HepG2 (cell line): ENCODE results near the gene CHM. TPM values are rescaled to one million over a fixed set of nuclear protein-coding genes. Genes with fewer than 3 reads are reported as not detected.

ENCODE experiments used
- ARNT2 ChIP-seq: sonication (generic); formaldehyde crosslinking; IDR thresholded peaks from 2 replicates; pipeline ENCODE4 v1.8.0; 2022; ENCODE audit warnings: mild to moderate bottlenecking, low read depth, missing genetic modification reagents, moderate library complexity
- FOXA3 ChIP-seq: IDR thresholded peaks from 2 replicates; pipeline ENCODE4 v1.6.1; 2016; ENCODE audit warnings: missing genetic modification reagents, missing compliant biosample characterization
- HIVEP1 ChIP-seq: sonication (generic); formaldehyde crosslinking; IDR thresholded peaks from 2 replicates; pipeline ENCODE4 v1.4.0; 2020; ENCODE audit warnings: mild to moderate bottlenecking, missing genetic modification reagents
- KMT2B ChIP-seq: IDR thresholded peaks from 2 replicates; pipeline ENCODE4 v1.6.1; 2016; ENCODE audit warnings: missing genetic modification reagents, missing compliant biosample characterization
- NFE2L1 ChIP-seq: sonication (generic); formaldehyde crosslinking; IDR thresholded peaks from 2 replicates; pipeline ENCODE4 v1.4.0; 2020; ENCODE audit warnings: missing genetic modification reagents, mild to moderate bottlenecking, borderline replicate concordance
- PAX8 ChIP-seq: sonication (generic); formaldehyde crosslinking; IDR thresholded peaks from 2 replicates; pipeline ENCODE4 v1.8.0; 2022; ENCODE audit warnings: mild to moderate bottlenecking, missing genetic modification reagents, borderline replicate concordance
- SMC3 ChIP-seq: IDR thresholded peaks from 2 replicates; pipeline ENCODE4 v1.6.1; 2011; ENCODE audit warnings: low read length, improper control_type of control experiment
- SOX13 ChIP-seq, 3 experiments: fragments of 450-650 bp in 1 of 3; sonication (generic) in 1 of 3; formaldehyde crosslinking in 1 of 3; IDR thresholded peaks in 2 of 3; conservative IDR thresholded peaks in 1 of 3; 2 replicates each; pipeline versions ENCODE4 v1.5.0 to v1.6.1; 2016 to 2020; ENCODE audit warnings: antibody characterized with exemption in 1 of 3, mild to moderate bottlenecking in 1 of 3, missing compliant biosample characterization in 1 of 3, missing genetic modification reagents in 1 of 3, moderate library complexity in 1 of 3
- ZFY ChIP-seq: sonication (generic); formaldehyde crosslinking; IDR thresholded peaks from 2 replicates; pipeline ENCODE4 v1.4.0; 2020; ENCODE audit warnings: missing genetic modification reagents
- ZNF329 ChIP-seq: sonication (generic); formaldehyde crosslinking; IDR thresholded peaks from 2 replicates; pipeline ENCODE4 v1.9.0; 2021; ENCODE audit warnings: low read depth, mild to moderate bottlenecking, missing genetic modification reagents
- ZNF383 ChIP-seq: sonication (generic); formaldehyde crosslinking; IDR thresholded peaks from 2 replicates; pipeline ENCODE4 v1.4.0; 2020; ENCODE audit warnings: missing genetic modification reagents, mild to moderate bottlenecking, borderline replicate concordance
- ZNF546 ChIP-seq: sonication (generic); formaldehyde crosslinking; conservative IDR thresholded peaks from 2 replicates; pipeline ENCODE4 v1.8.1; 2023; ENCODE audit warnings: mild to moderate bottlenecking, missing genetic modification reagents
- ZNF720 ChIP-seq: sonication (generic); formaldehyde crosslinking; IDR thresholded peaks from 2 replicates; pipeline ENCODE4 v1.4.0; 2020; ENCODE audit warnings: missing genetic modification reagents
- ZNF891 ChIP-seq: sonication (generic); formaldehyde crosslinking; IDR thresholded peaks from 2 replicates; pipeline ENCODE4 v1.5.0; 2020; ENCODE audit warnings: mild to moderate bottlenecking, missing genetic modification reagents
- ZSCAN25 ChIP-seq: sonication (generic); formaldehyde crosslinking; IDR thresholded peaks from 2 replicates; pipeline ENCODE4 v1.8.0; 2022; ENCODE audit warnings: mild to moderate bottlenecking, missing genetic modification reagents
- polyA plus RNA-seq, 8 experiments: library from polyadenylated mRNA; depleted of rRNA in 3 of 8; stranded (reverse) in 7 of 8; unstranded in 1 of 8; fragments of >200 nt; fragmentation: Illumina TruSeq in 4 of 8; extraction: Trizol in 4 of 8; gene quantifications; 2 replicates each; pipeline versions ENCODE4 v1.2.1 to v1.2.3, GENCODE V29; 2011 to 2016; ENCODE audit warnings: low read depth in 4 of 8, missing spikeins in 1 of 8, mixed read lengths in 1 of 8; ENCODE audit not compliant: insufficient read depth in 1 of 8
- total RNA-seq, 5 experiments: library from RNA; depleted of rRNA; stranded (reverse); fragments of >200 nt; fragmentation: Illumina TruSeq; extraction: Trizol; gene quantifications; 2 replicates each; pipeline ENCODE4 v1.2.3, GENCODE V29; 2016; ENCODE audit warnings: low read depth in 1 of 5
- TF ChIP-seq, protein P1 (sequence below): sonication (generic); formaldehyde crosslinking; IDR thresholded peaks from 2 replicates; pipeline ENCODE4 v1.4.0; 2020; ENCODE audit warnings: missing genetic modification reagents
- TF ChIP-seq, protein P2 (sequence below): fragments of 450-650 bp; IDR thresholded peaks from 2 replicates; pipeline ENCODE4 v1.6.1; 2017
- TF ChIP-seq, protein P3 (sequence below): sonication (generic); formaldehyde crosslinking; IDR thresholded peaks from 2 replicates; pipeline ENCODE4 v1.4.0; 2020; ENCODE audit warnings: mild to moderate bottlenecking, missing genetic modification reagents
- TF ChIP-seq, protein P4 (sequence below): sonication (generic); formaldehyde crosslinking; IDR thresholded peaks from 2 replicates; pipeline ENCODE4 v1.5.0; 2020; ENCODE audit warnings: mild to moderate bottlenecking, low read depth, missing genetic modification reagents, borderline replicate concordance
- TF ChIP-seq, protein P5 (sequence below): sonication (generic); formaldehyde crosslinking; IDR thresholded peaks from 2 replicates; pipeline ENCODE4 v1.5.1; 2020; ENCODE audit warnings: mild to moderate bottlenecking, missing genetic modification reagents, moderate library complexity

The CHM gene
- total and polyA plus RNA-seq, 2 of the 13 experiments (the other 11 are each of a cell fraction or from before 2014, with no cell fraction given) = 15.1 to 15.5 TPM

DNA sequence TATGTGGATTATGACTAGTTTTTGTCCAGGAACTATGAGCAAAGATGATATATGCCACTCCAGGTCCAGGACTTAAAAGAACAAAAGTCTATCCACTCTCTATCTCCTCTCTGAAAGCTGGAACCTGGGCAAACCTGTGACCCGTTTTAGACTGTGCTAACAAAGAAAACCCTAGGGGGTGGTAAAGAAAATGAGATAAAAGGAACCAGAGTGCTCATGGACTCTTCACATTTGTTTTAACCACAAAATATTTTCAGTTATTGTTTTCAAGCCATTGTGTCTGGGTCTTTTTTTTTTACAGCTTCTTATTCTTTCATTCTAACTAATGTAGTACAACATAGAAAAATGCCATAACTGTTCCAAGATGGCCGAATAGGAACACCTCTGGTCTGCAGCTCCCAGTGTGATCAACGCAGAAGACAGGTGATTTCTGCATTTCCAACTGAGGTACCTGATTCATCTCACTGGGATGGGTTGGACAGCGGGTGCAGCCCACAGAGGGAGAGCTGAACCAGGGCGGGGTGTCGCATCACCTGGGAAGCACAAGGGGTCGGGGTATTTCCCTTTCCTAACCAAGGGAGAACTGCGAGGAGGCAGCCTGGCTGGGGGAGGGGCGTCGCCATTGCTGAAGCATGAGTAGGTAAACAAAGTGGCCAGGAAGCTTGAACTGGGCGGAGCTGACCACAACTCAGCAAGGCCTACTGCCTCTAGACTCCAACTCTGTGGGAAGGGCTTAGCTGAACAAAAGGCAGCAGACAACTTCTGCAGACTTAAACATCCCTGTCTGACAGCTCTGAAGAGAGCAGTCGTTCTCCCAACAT is 45.1 kb downstream of the CHM start (continued):
- TF ChIP-seq, protein P1, sequence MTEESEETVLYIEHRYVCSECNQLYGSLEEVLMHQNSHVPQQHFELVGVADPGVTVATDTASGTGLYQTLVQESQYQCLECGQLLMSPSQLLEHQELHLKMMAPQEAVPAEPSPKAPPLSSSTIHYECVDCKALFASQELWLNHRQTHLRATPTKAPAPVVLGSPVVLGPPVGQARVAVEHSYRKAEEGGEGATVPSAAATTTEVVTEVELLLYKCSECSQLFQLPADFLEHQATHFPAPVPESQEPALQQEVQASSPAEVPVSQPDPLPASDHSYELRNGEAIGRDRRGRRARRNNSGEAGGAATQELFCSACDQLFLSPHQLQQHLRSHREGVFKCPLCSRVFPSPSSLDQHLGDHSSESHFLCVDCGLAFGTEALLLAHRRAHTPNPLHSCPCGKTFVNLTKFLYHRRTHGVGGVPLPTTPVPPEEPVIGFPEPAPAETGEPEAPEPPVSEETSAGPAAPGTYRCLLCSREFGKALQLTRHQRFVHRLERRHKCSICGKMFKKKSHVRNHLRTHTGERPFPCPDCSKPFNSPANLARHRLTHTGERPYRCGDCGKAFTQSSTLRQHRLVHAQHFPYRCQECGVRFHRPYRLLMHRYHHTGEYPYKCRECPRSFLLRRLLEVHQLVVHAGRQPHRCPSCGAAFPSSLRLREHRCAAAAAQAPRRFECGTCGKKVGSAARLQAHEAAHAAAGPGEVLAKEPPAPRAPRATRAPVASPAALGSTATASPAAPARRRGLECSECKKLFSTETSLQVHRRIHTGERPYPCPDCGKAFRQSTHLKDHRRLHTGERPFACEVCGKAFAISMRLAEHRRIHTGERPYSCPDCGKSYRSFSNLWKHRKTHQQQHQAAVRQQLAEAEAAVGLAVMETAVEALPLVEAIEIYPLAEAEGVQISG (CRISPR knock-in tag) = 0 out of 2 replicates have a peak, but pooled peaks have one; percentile 29
- TF ChIP-seq ZNF329 (CRISPR knock-in tag) = no peak
- TF ChIP-seq ZFY (CRISPR knock-in tag) = peak; percentile 44
- no peak for TF ChIP-seq KMT2B
- no peak for TF ChIP-seq ZNF720 (CRISPR knock-in tag)
- TF ChIP-seq, protein P2, sequence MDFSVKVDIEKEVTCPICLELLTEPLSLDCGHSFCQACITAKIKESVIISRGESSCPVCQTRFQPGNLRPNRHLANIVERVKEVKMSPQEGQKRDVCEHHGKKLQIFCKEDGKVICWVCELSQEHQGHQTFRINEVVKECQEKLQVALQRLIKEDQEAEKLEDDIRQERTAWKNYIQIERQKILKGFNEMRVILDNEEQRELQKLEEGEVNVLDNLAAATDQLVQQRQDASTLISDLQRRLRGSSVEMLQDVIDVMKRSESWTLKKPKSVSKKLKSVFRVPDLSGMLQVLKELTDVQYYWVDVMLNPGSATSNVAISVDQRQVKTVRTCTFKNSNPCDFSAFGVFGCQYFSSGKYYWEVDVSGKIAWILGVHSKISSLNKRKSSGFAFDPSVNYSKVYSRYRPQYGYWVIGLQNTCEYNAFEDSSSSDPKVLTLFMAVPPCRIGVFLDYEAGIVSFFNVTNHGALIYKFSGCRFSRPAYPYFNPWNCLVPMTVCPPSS = no peak
- TF ChIP-seq PAX8 = no peak
- no peak for TF ChIP-seq ARNT2 (CRISPR knock-in tag)
- no peak for TF ChIP-seq ZNF546
- no peak for TF ChIP-seq ZNF383
- no peak for TF ChIP-seq ZSCAN25 (CRISPR knock-in tag)
- TF ChIP-seq HIVEP1 (CRISPR knock-in tag) = no peak
- TF ChIP-seq SOX13 (IDR thresholded peaks at IDR 0.05) = no peak
- TF ChIP-seq SOX13 (CRISPR knock-in tag; conservative IDR thresholded peaks at IDR 0.05 in 1 of 2, IDR thresholded peaks at IDR 0.05 in 1 of 2) = peak in 1 of 2 experiments; percentile 42; a peak in 1 of 4 replicates
- peak; percentile 70; the same call in 1 of the 2 replicates for TF ChIP-seq FOXA3
- no peak for TF ChIP-seq SMC3
- TF ChIP-seq, protein P3, sequence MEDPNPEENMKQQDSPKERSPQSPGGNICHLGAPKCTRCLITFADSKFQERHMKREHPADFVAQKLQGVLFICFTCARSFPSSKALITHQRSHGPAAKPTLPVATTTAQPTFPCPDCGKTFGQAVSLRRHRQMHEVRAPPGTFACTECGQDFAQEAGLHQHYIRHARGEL = 0 out of 2 replicates have a peak, but pooled peaks have one; percentile 41
- TF ChIP-seq, protein P4, sequence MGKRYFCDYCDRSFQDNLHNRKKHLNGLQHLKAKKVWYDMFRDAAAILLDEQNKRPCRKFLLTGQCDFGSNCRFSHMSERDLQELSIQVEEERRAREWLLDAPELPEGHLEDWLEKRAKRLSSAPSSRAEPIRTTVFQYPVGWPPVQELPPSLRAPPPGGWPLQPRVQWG (CRISPR knock-in tag) = no peak
- no peak for TF ChIP-seq NFE2L1 (CRISPR knock-in tag)
- TF ChIP-seq, protein P5, sequence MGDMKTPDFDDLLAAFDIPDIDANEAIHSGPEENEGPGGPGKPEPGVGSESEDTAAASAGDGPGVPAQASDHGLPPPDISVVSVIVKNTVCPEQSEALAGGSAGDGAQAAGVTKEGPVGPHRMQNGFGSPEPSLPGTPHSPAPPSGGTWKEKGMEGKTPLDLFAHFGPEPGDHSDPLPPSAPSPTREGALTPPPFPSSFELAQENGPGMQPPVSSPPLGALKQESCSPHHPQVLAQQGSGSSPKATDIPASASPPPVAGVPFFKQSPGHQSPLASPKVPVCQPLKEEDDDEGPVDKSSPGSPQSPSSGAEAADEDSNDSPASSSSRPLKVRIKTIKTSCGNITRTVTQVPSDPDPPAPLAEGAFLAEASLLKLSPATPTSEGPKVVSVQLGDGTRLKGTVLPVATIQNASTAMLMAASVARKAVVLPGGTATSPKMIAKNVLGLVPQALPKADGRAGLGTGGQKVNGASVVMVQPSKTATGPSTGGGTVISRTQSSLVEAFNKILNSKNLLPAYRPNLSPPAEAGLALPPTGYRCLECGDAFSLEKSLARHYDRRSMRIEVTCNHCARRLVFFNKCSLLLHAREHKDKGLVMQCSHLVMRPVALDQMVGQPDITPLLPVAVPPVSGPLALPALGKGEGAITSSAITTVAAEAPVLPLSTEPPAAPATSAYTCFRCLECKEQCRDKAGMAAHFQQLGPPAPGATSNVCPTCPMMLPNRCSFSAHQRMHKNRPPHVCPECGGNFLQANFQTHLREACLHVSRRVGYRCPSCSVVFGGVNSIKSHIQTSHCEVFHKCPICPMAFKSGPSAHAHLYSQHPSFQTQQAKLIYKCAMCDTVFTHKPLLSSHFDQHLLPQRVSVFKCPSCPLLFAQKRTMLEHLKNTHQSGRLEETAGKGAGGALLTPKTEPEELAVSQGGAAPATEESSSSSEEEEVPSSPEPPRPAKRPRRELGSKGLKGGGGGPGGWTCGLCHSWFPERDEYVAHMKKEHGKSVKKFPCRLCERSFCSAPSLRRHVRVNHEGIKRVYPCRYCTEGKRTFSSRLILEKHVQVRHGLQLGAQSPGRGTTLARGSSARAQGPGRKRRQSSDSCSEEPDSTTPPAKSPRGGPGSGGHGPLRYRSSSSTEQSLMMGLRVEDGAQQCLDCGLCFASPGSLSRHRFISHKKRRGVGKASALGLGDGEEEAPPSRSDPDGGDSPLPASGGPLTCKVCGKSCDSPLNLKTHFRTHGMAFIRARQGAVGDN (CRISPR knock-in tag) = peak; percentile 70
- no peak for TF ChIP-seq ZNF891 (CRISPR knock-in tag)
